Mesothelial cell of epicardium (in vitro differentiated cells): ENCODE data around the gene SDF4. TPM values are rescaled to one million over a fixed set of nuclear protein-coding genes. Genes with fewer than 3 reads are reported as not detected.

Experiments
- DNase-seq, 2 experiments: peaks; one replicate each; pipeline ENCODE4 v3.0.0; 2021; ENCODE audit warnings: low spot score in 2 of 2; ENCODE audit not compliant: unreplicated experiment in 2 of 2
- H3K27ac Mint-ChIP-seq: 2 replicates; pipeline ENCODE4 v1.8.0; 2021; ENCODE audit warnings: mixed read lengths
- H3K27me3 Mint-ChIP-seq: 2 replicates; pipeline ENCODE4 v1.8.0; 2021; ENCODE audit warnings: low read depth, mixed read lengths
- H3K36me3 Mint-ChIP-seq: 2 replicates; pipeline ENCODE4 v1.8.0; 2021; ENCODE audit warnings: mixed read lengths
- H3K4me1 Mint-ChIP-seq: 2 replicates; pipeline ENCODE4 v1.8.0; 2021; ENCODE audit warnings: mixed read lengths
- H3K4me3 Mint-ChIP-seq: 2 replicates; pipeline ENCODE4 v1.8.0; 2021; ENCODE audit warnings: mild to moderate bottlenecking, moderate library complexity, mixed read lengths
- H3K9me3 Mint-ChIP-seq: 2 replicates; pipeline ENCODE4 v1.8.0; 2021; ENCODE audit warnings: mixed read lengths
- CTCF ChIP-seq: fragments of 200-600 bp; sonication (generic); IDR thresholded peaks from one replicate; pipeline ENCODE4 v1.5.0; 2021; ENCODE audit warnings: antibody characterized with exemption; ENCODE audit not compliant: unreplicated experiment
- total RNA-seq: library from RNA; stranded (reverse); gene quantifications from 3 replicates; pipeline ENCODE4 v1.2.1, GENCODE V29; 2021

SDF4 gene
- total RNA-seq, 1 donor from 2014 or later, result 108 TPM

GRCh38 chr1:1173793-1174415, 57.9 kb downstream of the SDF4 start, which contains the start of gene TTLL10:
TTLL10 (plus strand) TSS chr1:1173880; CDS start chr1:1179216, 5,336 bp downstream.
- Mint-ChIP-seq H3K4me1 (peaks cover 11% of the 10 kb centered on the region), H3K9me3 (no peaks in the 10 kb centered on the region), H3K27me3 (peaks cover 48% of the 10 kb centered on the region), H3K4me3 (no peak within 1 kb of the TSS), H3K27ac (no peak within 1 kb of the TSS), H3K36me3 (no peaks in the 10 kb centered on the region)
- TF ChIP-seq CTCF, result no peak
- peak in 1 of 2 experiments; percentile 24 for DNase-seq

- Mint-ChIP-seq H3K27ac (no peak overlapping the region), H3K4me3 (no peak overlapping the region), H3K9me3 (no peaks in the 10 kb centered on the region), H3K27me3 (peaks cover 48% of the 10 kb centered on the region), H3K4me1 (peaks cover 11% of the 10 kb centered on the region), H3K36me3 (no peaks in the 10 kb centered on the region)
- TF ChIP-seq CTCF, result no peak
- no peak for DNase-seq
These were observed 58.6 kb downstream of the SDF4 start for GRCh38 chr1:1173061-1173792.

GRCh38 chr1:1171546-1172340, 60.1 kb downstream of the SDF4 start:
- H3K27me3 Mint-ChIP-seq, result peaks cover 36% of the 10 kb centered on the region
- peaks cover 10% of the 10 kb centered on the region for H3K4me1 Mint-ChIP-seq
- H3K36me3 Mint-ChIP-seq, result no peaks in the 10 kb centered on the region
- no peak overlapping the region for H3K27ac Mint-ChIP-seq
- TF ChIP-seq CTCF, result no peak
- no peak for DNase-seq
- no peak overlapping the region for H3K4me3 Mint-ChIP-seq
- H3K9me3 Mint-ChIP-seq, result no peaks in the 10 kb centered on the region

GRCh38 chr1:1171161-1171545, 60.6 kb downstream of the SDF4 start:
- Mint-ChIP-seq H3K27me3 (peaks cover 30% of the 10 kb centered on the region), H3K4me1 (peaks cover 7% of the 10 kb centered on the region), H3K4me3 (no peak overlapping the region), H3K36me3 (no peaks in the 10 kb centered on the region), H3K9me3 (no peaks in the 10 kb centered on the region), H3K27ac (no peak overlapping the region)
- no peak for DNase-seq
- TF ChIP-seq CTCF, result no peak

- no peak for DNase-seq
- Mint-ChIP-seq H3K9me3 (no peaks in the 10 kb centered on the region), H3K4me1 (peaks cover 10% of the 10 kb centered on the region), H3K36me3 (no peaks in the 10 kb centered on the region), H3K27ac (no peak overlapping the region), H3K4me3 (peak overlapping the region; percentile 30), H3K27me3 (peaks cover 23% of the 10 kb centered on the region)
- no peak for TF ChIP-seq CTCF
These were observed 61.3 kb downstream of the SDF4 start for GRCh38 chr1:1170215-1171091.
